ENCODE results near the gene CCDC63. TPM values are rescaled to one million over a fixed set of nuclear protein-coding genes. Genes with fewer than 3 reads are reported as not detected.

Gene CCDC63
- total RNA-seq, 4 donors from 2014 or later: not detected

GRCh38 chr12:110885152-110885840, 38.5 kb downstream of the CCDC63 start:
- ATAC-seq: no peak
- 62 to 79% methylated on average over 5 to 6 of the region's 6 CpGs for WGBS, 2 donors (ENCODE audit: low coverage in 1 of 2)
- Histone ChIP-seq H3K9me3 (no peaks in the 10 kb centered on the region), H3K36me3 (no peaks in the 10 kb centered on the region), H3K27ac (no peak overlapping the region), H3K27me3 (no peaks in the 10 kb centered on the region), H3K4me3 (no peak overlapping the region), H3K4me1 (no peaks in the 10 kb centered on the region)
- TF ChIP-seq POLR2AphosphoS5 (IDR thresholded peaks at IDR 0.05): no peak
- TF ChIP-seq POLR2A (IDR thresholded peaks at IDR 0.05): no peak
- TF ChIP-seq CTCF (IDR thresholded peaks at IDR 0.05): no peak
- TF ChIP-seq EP300 (IDR thresholded peaks at IDR 0.05): no peak

GRCh38 chr12:110888256-110888991, 41.6 kb downstream of the CCDC63 start:
- Histone ChIP-seq H3K4me3 (peak overlapping the region in 1 of 2 donors; percentile 52), H3K9me3 (no peaks in the 10 kb centered on the region), H3K27me3 (peaks cover 3% of the 10 kb centered on the region), H3K27ac (peak overlapping the region in 2 of 4 donors; percentile 67 to 73), H3K4me1 (no peaks in the 10 kb centered on the region), H3K36me3 (no peaks in the 10 kb centered on the region)
- ATAC-seq: no peak
- TF ChIP-seq EP300 (IDR thresholded peaks at IDR 0.05): no peak
- no peak for TF ChIP-seq POLR2A (IDR thresholded peaks at IDR 0.05)
- no peak for TF ChIP-seq POLR2AphosphoS5 (IDR thresholded peaks at IDR 0.05)
- no peak for TF ChIP-seq CTCF (IDR thresholded peaks at IDR 0.05)
- WGBS, 2 donors (ENCODE audit: low coverage in 1 of 2): 14 to 63% methylated on average over 1 to 3 of the region's 5 CpGs

GRCh38 chr12:110889361-110889760, 42.6 kb downstream of the CCDC63 start:
- Histone ChIP-seq H3K27ac (no peak overlapping the region), H3K4me3 (no peak overlapping the region), H3K36me3 (no peaks in the 10 kb centered on the region), H3K9me3 (no peaks in the 10 kb centered on the region), H3K4me1 (peaks cover 0 to under 1% (median 0%) of the 10 kb centered on the region in 3 donors), H3K27me3 (peaks cover 6% of the 10 kb centered on the region)
- WGBS, 2 donors (ENCODE audit: low coverage in 1 of 2): 87 to 88% methylated on average over 8 to 11 of the region's 12 CpGs
- ATAC-seq: no peak
- TF ChIP-seq POLR2AphosphoS5 (IDR thresholded peaks at IDR 0.05) (no peak), POLR2A (IDR thresholded peaks at IDR 0.05) (no peak), CTCF (IDR thresholded peaks at IDR 0.05) (no peak), EP300 (IDR thresholded peaks at IDR 0.05) (no peak)

GRCh38 chr12:110893956-110894355, 47.2 kb downstream of the CCDC63 start:
- WGBS, 2 donors (ENCODE audit: low coverage in 1 of 2): 33 to 86% methylated on average over 1 to 3 of the region's 3 CpGs
- no peak overlapping the region for H3K4me3 ChIP-seq
- peaks cover 0 to 7% (median 0%) of the 10 kb centered on the region in 3 donors for H3K4me1 ChIP-seq
- H3K27me3 ChIP-seq: peaks cover 6% of the 10 kb centered on the region
- H3K36me3 ChIP-seq: no peaks in the 10 kb centered on the region
- ATAC-seq: no peak
- no peak for TF ChIP-seq POLR2A (IDR thresholded peaks at IDR 0.05)
- TF ChIP-seq POLR2AphosphoS5 (IDR thresholded peaks at IDR 0.05): no peak
- no peak for TF ChIP-seq CTCF (IDR thresholded peaks at IDR 0.05)
- no peak for TF ChIP-seq EP300 (IDR thresholded peaks at IDR 0.05)
- no peaks in the 10 kb centered on the region for H3K9me3 ChIP-seq
- no peak overlapping the region for H3K27ac ChIP-seq

Data from gastroesophageal sphincter (tissue), 4 donors.